OCI-LY3 (cell line): ENCODE results near the gene FAM107B.
"Not testable (repeated sequence)": the region's sequence is repeated elsewhere in the genome, so short reads cannot be mapped to it uniquely, and the experiment has no call there.

ENCODE experiments used
- H2AFZ ChIP-seq: fragments of 200-600, 300-600 bp; shearing (Covaris generic); 2 replicates; pipeline ENCODE4 v1.6.0; 2014; ENCODE audit warnings: antibody characterized with exemption, low read depth, low read length
- H3K27ac ChIP-seq: fragments of 200-600, 300-600 bp; sonication (generic); 2 replicates; pipeline ENCODE4 v1.5.1; 2014; ENCODE audit warnings: mild to moderate bottlenecking, low read length, moderate library complexity, mixed read lengths
- H3K27me3 ChIP-seq: fragments of 200-600, 300-600 bp; sonication (generic); 2 replicates; pipeline ENCODE4 v1.6.1; 2014; ENCODE audit warnings: low read depth, low read length, mixed read lengths
- H3K36me3 ChIP-seq: fragments of 200-600, 300-600 bp; sonication (generic); replicated peaks from 2 replicates; pipeline ENCODE3; 2014; ENCODE audit warnings: low read depth, low read length, mixed read lengths
- H3K4me1 ChIP-seq: fragments of 300-600, 200-600 bp; sonication (generic); 2 replicates; pipeline ENCODE4 v1.6.1; 2014; ENCODE audit warnings: low read length, mixed read lengths
- H3K4me2 ChIP-seq: fragments of 200-600, 300-600 bp; sonication (generic); 2 replicates; pipeline ENCODE4 v1.6.1; 2014; ENCODE audit warnings: low read length, mixed read lengths
- H3K4me3 ChIP-seq: fragments of 300-600, 200-600 bp; sonication (generic); 2 replicates; pipeline ENCODE4 v1.5.1; 2014; ENCODE audit warnings: antibody characterized with exemption, mild to moderate bottlenecking, low read length, moderate library complexity
- H3K79me2 ChIP-seq: fragments of 300-600, 200-600 bp; shearing (Covaris generic); 2 replicates; pipeline ENCODE4 v1.6.1; 2014; ENCODE audit warnings: mild to moderate bottlenecking, low read length, mixed read lengths
- H3K9ac ChIP-seq: fragments of 300-600, 200-600 bp; shearing (Covaris generic); 2 replicates; pipeline ENCODE4 v1.6.0; 2014; ENCODE audit warnings: mild to moderate bottlenecking, low read length, moderate library complexity
- H3K9me3 ChIP-seq: fragments of 200-600, 300-600 bp; shearing (Covaris generic); 2 replicates; pipeline ENCODE4 v1.6.1; 2014; ENCODE audit warnings: low read length, mixed read lengths; ENCODE audit not compliant: insufficient read depth
- H4K20me1 ChIP-seq: fragments of 200-600, 300-600 bp; sonication (generic); 2 replicates; pipeline ENCODE4 v1.6.1; 2016; ENCODE audit warnings: low read length, mixed read lengths; ENCODE audit not compliant: insufficient read depth
- EZH2phosphoT487 ChIP-seq: fragments of 200-600 bp; shearing (Covaris generic); IDR thresholded peaks from 2 replicates; pipeline ENCODE4 v1.6.1; 2018; ENCODE audit warnings: antibody characterized with exemption, mixed run types, low read depth
- TF ChIP-seq, protein P1 (sequence below): fragments of 200-600, 300-600 bp; sonication (generic); IDR thresholded peaks from 2 replicates; pipeline ENCODE4 v1.5.1; 2014; ENCODE audit warnings: antibody characterized with exemption, low read length, low read depth

Gene FAM107B

DNA sequence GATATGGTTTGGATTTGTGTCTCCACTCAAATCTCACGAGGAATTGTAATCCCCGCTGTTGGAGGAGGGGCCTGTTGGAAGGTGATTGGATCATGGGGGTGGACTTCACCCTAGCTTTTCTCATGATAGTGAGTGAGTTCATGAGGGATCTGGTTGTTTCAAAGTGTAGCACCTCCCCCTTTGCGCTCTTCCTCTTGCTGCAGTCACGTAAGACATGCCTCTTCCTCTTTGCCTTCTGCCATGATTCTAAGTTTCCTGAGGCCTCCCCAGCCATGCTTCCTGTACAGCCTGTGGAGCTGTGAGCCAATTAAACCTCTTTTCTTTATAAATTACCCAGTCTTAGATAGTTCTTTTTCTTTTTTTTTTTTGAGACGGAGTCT lies 46.1 kb upstream of the FAM107B start:
- Histone ChIP-seq H3K9me3 (no peaks in the 10 kb centered on the region), H3K4me3 (no peak overlapping the region), H3K4me1 (peaks cover 11% of the 10 kb centered on the region), H3K4me2 (no peak overlapping the region), H3K36me3 (no peaks in the 10 kb centered on the region), H3K79me2 (no peaks in the 10 kb centered on the region), H3K27me3 (no peaks in the 10 kb centered on the region), H3K9ac (no peak overlapping the region), H2AFZ (no peak overlapping the region), H3K27ac (no peak overlapping the region), H4K20me1 (no peaks in the 10 kb centered on the region)
- TF ChIP-seq EZH2phosphoT487, result no peak
- TF ChIP-seq, protein P1, sequence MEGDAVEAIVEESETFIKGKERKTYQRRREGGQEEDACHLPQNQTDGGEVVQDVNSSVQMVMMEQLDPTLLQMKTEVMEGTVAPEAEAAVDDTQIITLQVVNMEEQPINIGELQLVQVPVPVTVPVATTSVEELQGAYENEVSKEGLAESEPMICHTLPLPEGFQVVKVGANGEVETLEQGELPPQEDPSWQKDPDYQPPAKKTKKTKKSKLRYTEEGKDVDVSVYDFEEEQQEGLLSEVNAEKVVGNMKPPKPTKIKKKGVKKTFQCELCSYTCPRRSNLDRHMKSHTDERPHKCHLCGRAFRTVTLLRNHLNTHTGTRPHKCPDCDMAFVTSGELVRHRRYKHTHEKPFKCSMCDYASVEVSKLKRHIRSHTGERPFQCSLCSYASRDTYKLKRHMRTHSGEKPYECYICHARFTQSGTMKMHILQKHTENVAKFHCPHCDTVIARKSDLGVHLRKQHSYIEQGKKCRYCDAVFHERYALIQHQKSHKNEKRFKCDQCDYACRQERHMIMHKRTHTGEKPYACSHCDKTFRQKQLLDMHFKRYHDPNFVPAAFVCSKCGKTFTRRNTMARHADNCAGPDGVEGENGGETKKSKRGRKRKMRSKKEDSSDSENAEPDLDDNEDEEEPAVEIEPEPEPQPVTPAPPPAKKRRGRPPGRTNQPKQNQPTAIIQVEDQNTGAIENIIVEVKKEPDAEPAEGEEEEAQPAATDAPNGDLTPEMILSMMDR, result no peak

DNA sequence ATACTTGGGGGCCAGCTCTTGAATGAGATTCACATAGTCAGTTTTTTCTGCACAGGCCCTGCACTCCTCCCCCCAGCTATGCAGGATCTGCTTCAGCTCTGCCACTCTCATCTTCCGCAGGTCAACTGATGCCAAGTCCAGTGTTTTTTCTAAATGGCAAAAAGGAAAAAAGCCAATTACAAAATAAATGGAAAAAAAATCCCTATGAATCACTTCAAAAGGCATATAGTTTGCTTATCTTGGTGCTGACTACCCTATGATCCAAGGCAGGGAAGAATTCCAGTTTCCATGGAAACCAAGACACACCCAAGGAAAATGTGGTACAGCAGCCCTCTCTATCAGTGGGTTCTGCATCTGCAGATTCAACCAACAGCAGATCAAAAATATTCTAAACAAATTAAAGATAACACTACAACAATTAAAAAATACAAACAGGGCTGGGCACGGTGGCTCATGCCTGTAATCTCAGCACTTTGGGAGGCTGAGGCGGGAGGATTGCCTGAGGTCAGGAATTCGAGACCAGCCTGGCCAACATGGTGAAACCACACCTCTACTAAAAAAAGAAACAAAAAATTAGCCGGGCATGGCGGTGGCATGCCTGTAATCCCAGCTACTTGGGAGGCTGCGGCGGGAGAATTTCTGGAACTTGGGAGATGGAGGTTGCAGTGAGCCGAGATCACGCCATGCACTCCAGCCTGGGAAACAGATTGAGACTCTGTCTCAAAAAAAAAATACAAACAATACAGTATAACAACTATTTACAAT lies 45.5 kb upstream of the FAM107B start:
- Histone ChIP-seq H3K4me2 (no peak overlapping the region), H3K79me2 (no peaks in the 10 kb centered on the region), H3K27ac (no peak overlapping the region)

DNA sequence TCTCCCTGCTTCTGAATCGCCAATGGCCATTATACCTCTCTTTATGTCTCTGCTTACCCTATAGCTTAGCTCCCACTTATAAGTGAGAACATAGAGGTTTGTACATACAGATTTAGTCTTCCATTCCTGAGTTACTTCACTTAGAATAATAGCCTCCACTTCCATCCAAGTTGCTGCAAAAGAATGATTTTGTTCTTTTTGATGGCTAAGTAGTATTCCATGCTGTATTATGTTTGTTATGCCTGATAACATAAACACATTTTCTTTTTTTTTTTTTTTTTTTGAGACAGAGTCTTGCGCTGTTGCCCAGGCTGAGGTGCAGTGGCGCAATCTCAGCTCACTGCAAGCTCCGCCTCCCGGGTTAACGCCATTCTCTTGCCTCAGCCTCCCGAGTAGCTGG lies 42.0 kb upstream of the FAM107B start:
- not testable (repeated sequence) for H3K27ac ChIP-seq, H4K20me1 ChIP-seq, H3K4me2 ChIP-seq, H3K9ac ChIP-seq, H3K9me3 ChIP-seq, H3K79me2 ChIP-seq, H3K36me3 ChIP-seq, H2AFZ ChIP-seq, H3K4me3 ChIP-seq, H3K27me3 ChIP-seq
- H3K4me1 ChIP-seq, result peaks cover 11% of the 10 kb centered on the region

More for the DNA sequence above, 45.5 kb upstream of the FAM107B start:
- no peaks in the 10 kb centered on the region for H3K9me3 ChIP-seq
- no peak overlapping the region for H3K9ac ChIP-seq
- H3K36me3 ChIP-seq, result no peaks in the 10 kb centered on the region
- no peaks in the 10 kb centered on the region for H4K20me1 ChIP-seq
- H2AFZ ChIP-seq, result no peak overlapping the region
- H3K4me3 ChIP-seq, result no peak overlapping the region
- TF ChIP-seq EZH2phosphoT487, result no peak
- TF ChIP-seq, protein P1, result no peak
- H3K4me1 ChIP-seq, result peaks cover 11% of the 10 kb centered on the region
- H3K27me3 ChIP-seq, result no peaks in the 10 kb centered on the region

DNA sequence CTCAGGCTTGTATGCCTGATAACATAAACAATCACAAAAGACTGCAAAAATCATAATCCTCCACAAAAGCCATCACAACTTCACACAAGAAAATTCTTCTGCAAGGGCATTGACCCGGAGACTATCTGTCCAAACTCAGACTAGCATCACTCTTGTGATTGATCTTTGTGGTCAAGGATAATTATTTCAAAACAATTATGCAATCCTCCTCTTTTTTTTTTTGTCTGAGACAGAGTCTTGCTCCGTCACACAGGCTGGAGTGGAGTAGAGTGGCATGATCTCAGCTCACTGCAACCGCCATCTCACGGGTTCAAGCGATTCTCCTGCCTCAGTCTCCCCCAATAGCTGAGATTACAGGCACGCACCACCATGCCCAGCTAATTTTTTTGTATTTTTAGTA lies 41.0 kb upstream of the FAM107B start:
- Histone ChIP-seq H3K36me3 (no peaks in the 10 kb centered on the region), H3K79me2 (no peaks in the 10 kb centered on the region), H3K4me2 (no peak overlapping the region)

More for the DNA sequence above, 41.0 kb upstream of the FAM107B start:
- Histone ChIP-seq H3K27ac (no peak overlapping the region), H3K4me1 (peaks cover 9% of the 10 kb centered on the region), H4K20me1 (no peaks in the 10 kb centered on the region), H3K4me3 (no peak overlapping the region), H3K9me3 (no peaks in the 10 kb centered on the region), H2AFZ (no peak overlapping the region), H3K27me3 (no peaks in the 10 kb centered on the region), H3K9ac (no peak overlapping the region)
- TF ChIP-seq EZH2phosphoT487, result no peak
- TF ChIP-seq, protein P1, result no peak
